GM21825 (cell line): ENCODE measurements around the gene RGSL1.

Experiments
- ATAC-seq: cut with Tn5 transposase; IDR thresholded peaks from one replicate; pipeline ENCODE4 v1.9.1; 2021; ENCODE audit warnings: mild to moderate bottlenecking, moderate library complexity; ENCODE audit not compliant: unreplicated experiment

RGSL1 gene

DNA sequence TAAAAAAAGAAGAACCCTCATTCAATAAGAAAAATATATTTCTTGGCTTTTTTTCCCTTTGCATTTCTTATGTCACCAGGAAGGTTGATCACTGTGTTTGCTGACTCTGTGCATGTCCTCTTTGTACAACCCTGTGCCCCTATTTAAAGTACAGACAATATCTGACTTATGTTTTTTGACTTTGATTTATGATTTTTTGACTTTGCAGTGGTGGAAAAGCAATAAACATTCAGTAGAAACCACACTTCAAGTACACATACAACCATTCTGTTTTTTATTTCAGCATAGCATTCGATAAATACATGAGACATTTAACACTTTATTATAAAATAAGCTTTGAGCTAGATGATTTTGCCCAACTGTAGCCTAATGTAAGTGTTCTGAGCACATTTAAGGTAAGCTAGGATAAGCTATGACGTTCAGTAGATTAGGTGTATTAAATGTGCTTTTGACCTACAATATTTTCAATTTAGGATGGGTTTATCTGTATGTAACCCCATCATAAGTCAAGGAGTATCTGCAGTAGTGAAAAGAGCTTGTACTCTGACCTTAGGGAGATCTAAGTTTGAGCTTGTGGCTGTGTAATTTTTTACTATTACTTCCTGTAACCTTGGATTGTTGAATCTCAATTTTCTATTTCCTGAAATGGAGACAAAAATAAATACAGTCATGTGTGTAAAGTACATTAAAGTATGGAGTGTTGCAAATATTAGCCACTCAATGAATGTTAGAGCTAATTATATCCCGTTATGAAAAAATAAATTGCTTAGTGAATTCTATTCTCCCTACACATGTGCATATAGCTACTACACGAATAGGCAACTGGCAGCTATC is 137.9 kb downstream of the RGSL1 start:
- peak; percentile 18 for ATAC-seq

GRCh38 chr1:182588500-182589396 is 138.8 kb downstream of the RGSL1 start, which contains the start of gene RNASEL:
Gene RNASEL (minus strand): TSS chr1:182589256. CDS start chr1:182586806, 2,450 bp downstream.
- peak; percentile 83 for ATAC-seq

GRCh38 chr1:182589520-182589919 is 139.6 kb downstream of the RGSL1 start:
- ATAC-seq = no peak

GRCh38 chr1:182589931-182590330 is 140.0 kb downstream of the RGSL1 start:
- no peak for ATAC-seq

GRCh38 chr1:182595641-182596240 is 145.8 kb downstream of the RGSL1 start:
- ATAC-seq = no peak

DNA sequence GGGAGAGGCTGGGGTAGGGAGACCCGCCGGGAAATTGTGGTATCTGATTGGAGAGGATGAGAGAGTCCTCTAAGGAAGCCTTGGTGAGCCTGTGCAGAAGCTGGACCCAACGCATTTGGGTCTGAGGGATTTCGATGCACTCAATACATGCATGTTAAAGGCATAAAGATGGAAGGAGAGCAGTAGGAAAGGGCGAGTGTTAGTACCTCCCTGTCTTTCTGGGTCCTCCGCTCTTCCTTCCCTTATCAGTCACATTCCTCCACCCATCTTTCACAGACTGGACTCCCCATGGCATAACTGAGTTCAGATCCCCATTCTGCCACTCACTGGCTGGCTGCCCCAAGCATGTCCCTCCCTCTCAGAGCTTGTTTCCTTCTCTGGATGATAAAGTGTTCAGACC is 147.0 kb downstream of the RGSL1 start:
- no peak for ATAC-seq

- ATAC-seq = no peak
Observed at GRCh38 chr1:182598296-182598695, 148.3 kb downstream of the RGSL1 start.

DNA sequence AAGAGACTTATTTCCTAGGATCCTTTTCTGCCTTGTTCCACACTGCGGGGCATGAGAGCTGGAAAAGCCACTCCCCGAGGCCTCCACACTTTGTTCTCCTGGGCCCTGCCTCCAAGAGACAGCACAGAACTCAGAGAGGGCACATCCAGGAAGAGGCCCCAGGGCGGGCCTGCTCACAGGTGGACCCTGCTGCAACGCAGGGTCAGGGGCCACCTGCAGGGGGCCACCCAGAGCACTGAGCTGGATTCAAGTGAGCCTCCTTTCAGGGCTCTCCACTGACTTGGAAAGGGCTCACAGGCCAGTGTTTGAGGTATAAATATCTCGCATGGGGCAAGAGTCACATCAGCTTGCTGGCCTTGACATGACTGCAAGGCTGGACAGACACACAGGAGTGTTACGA is 149.4 kb downstream of the RGSL1 start:
- ATAC-seq = no peak

DNA sequence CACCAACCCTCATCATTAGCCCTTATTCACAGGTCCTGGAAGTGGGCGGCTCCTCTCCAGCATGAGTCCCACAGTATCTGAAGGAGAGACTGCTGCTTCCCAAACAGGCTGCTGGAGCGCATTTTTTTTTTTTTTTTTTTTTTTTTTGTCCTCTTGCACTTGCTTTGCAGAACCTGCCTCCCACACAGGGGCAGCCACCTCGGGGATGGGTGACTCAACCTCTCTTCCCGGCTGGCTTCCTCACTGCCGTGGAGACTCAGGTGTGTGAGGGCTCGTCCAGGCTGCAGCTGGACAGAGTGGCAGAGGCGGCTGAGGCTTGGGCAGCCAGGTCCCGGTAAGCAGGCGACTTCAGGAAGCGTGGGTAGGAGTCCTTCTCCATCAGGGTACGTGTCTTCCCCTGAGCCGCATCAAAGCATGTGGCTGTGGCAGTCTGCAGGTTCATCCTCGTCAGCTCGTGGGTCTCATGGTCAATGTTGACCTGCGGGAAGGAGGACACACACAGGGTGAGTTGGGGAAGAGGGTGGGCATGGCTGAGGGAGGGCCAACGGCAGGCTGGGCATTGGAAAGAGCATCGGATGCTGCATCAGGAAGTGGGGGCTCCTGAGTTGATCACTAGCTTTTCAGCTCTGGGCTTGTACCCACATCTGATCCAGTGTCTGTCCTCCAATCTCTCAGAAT is 150.2 kb downstream of the RGSL1 start:
- no peak for ATAC-seq

- ATAC-seq = no peak
Observed at GRCh38 chr1:182600745-182601415, 150.9 kb downstream of the RGSL1 start.

- ATAC-seq = no peak
Observed at GRCh38 chr1:182601416-182601786, 151.5 kb downstream of the RGSL1 start.

DNA sequence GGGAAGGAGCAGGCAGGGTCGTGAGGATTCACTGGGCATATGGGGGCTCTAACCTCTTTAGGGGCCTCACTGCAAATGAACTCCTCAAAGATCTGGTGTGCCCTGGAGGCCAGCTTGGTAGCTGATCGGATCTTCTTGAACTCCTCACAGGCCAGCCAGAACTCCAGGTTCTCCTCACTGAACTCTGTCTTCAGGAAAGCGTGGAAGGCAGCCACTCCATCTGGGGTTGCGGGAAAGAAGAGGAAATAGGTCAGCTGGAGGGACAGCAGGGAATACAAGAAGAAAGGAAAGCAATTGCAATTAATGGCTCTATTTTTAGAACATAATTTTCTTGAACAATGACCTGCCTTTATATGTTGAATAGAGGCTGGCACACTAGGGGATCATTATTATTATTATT is 152.0 kb downstream of the RGSL1 start:
- ATAC-seq = no peak

GRCh38 chr1:182602935-182603645 is 153.1 kb downstream of the RGSL1 start:
- no peak for ATAC-seq

GRCh38 chr1:182603646-182604174 is 153.8 kb downstream of the RGSL1 start:
- peak; percentile 1 for ATAC-seq

DNA sequence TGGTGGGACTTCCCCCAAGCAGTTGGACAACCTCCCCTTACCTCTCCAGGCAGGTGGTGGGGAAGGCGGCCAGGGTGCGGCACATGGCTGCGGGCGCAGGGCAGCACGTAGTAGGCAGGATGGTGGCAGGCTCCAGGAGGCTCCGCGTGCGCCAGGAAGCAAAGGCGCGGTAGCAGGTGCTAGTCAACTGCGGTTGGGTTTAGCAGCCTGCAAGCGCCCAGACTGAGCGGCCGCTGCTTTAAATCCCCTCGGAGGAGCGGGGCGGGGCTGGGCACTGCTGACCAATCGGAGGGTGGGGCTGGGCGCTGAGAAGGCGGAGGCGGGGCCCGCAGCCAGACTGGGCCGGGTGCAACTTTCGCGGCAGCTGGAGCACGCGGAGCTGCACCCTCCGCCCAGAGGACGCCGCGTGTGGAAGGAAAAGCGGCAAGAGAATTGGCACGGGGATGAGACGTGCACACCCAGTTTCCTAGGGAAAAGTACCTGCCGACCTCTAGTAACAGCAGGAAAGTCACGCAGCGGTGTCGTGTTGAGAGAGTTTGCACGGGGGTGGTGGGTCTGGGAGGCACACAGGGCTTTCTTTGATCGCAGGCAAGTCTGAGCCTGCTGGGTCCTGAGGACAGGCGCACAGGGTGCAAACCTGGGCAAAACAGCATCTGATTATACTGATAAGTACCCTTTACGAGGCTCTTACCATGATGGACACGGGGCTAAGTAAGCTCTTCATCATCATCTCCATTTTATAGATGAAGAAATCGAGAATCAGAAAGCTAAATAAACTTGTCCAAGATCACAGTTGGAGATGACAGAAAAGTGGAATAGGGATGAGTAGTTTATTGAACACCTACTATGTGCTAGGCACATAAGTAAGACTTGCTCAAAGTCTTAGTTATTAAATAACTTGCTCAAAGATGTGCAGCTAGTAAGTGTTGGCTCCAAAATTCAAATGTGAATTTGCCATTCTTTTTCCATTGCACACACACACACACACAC is 154.5 kb downstream of the RGSL1 start, which contains the start of gene RGS16:
RGS16 (minus strand) TSS at position 215 of the 990 bp plus-strand sequence; CDS start at position 85, 130 bp downstream.
- ATAC-seq = peak; percentile 84

- no peak for ATAC-seq
Observed at GRCh38 chr1:182607566-182607965, 157.6 kb downstream of the RGSL1 start.

- no peak for ATAC-seq
Observed at GRCh38 chr1:182608236-182608635, 158.3 kb downstream of the RGSL1 start.
